ENCODE measurements around the gene TSHZ2.
A peak's percentile ranks its signal among the peaks of the same experiment; 100 is the strongest.
"Not testable (repeated sequence)": the region's sequence is repeated elsewhere in the genome, so short reads cannot be mapped to it uniquely, and the experiment has no call there.

TSHZ2 gene

GRCh38 chr20:53319200-53319599 lies 347.0 kb downstream of the TSHZ2 start:
- no peak for DNase-seq (ENCODE audit: low read depth)

GRCh38 chr20:53319716-53320115 lies 347.6 kb downstream of the TSHZ2 start:
- DNase-seq (ENCODE audit: low read depth) = no peak

- DNase-seq (ENCODE audit: low read depth) = no peak
Observed at GRCh38 chr20:53320701-53321100, 348.5 kb downstream of the TSHZ2 start.

GRCh38 chr20:53321596-53321995 lies 349.4 kb downstream of the TSHZ2 start:
- DNase-seq (ENCODE audit: low read depth) = no peak

GRCh38 chr20:53322651-53323050 lies 350.5 kb downstream of the TSHZ2 start:
- DNase-seq (ENCODE audit: low read depth) = no peak

GRCh38 chr20:53323460-53323859 lies 351.3 kb downstream of the TSHZ2 start:
- not testable (repeated sequence) for DNase-seq (ENCODE audit: low read depth)

- DNase-seq (ENCODE audit: low read depth) = no peak
Observed at GRCh38 chr20:53324816-53325215, 352.7 kb downstream of the TSHZ2 start.

- DNase-seq (ENCODE audit: low read depth) = no peak
Observed at GRCh38 chr20:53328961-53329360, 356.8 kb downstream of the TSHZ2 start.

- DNase-seq (ENCODE audit: low read depth) = no peak
Observed at GRCh38 chr20:53329781-53330180, 357.6 kb downstream of the TSHZ2 start.

- no peak for DNase-seq (ENCODE audit: low read depth)
Observed at GRCh38 chr20:53330601-53331140, 358.5 kb downstream of the TSHZ2 start.

GRCh38 chr20:53331151-53331973 lies 359.2 kb downstream of the TSHZ2 start:
- DNase-seq (ENCODE audit: low read depth) = peak; percentile 15

GRCh38 chr20:53332022-53332837 lies 360.1 kb downstream of the TSHZ2 start:
- no peak for DNase-seq (ENCODE audit: low read depth)

- DNase-seq (ENCODE audit: low read depth) = no peak
Observed at GRCh38 chr20:53334861-53335260, 362.7 kb downstream of the TSHZ2 start.

- no peak for DNase-seq (ENCODE audit: low read depth)
Observed at GRCh38 chr20:53335555-53335954, 363.4 kb downstream of the TSHZ2 start.

GRCh38 chr20:53336892-53337291 lies 364.7 kb downstream of the TSHZ2 start:
- DNase-seq (ENCODE audit: low read depth) = no peak

- DNase-seq (ENCODE audit: low read depth) = peak; percentile 3
Observed at GRCh38 chr20:53337390-53338101, 365.4 kb downstream of the TSHZ2 start.

GRCh38 chr20:53338716-53339115 lies 366.6 kb downstream of the TSHZ2 start:
- DNase-seq (ENCODE audit: low read depth) = no peak

- no peak for DNase-seq (ENCODE audit: low read depth)
Observed at GRCh38 chr20:53342429-53342828, 370.3 kb downstream of the TSHZ2 start.

- no peak for DNase-seq (ENCODE audit: low read depth)
Observed at GRCh38 chr20:53343448-53343847, 371.3 kb downstream of the TSHZ2 start.

- DNase-seq (ENCODE audit: low read depth) = peak; percentile 12
Observed at GRCh38 chr20:53344891-53345290, 372.7 kb downstream of the TSHZ2 start.

- no peak for DNase-seq (ENCODE audit: low read depth)
Observed at GRCh38 chr20:53345536-53346334, 373.6 kb downstream of the TSHZ2 start.

- DNase-seq (ENCODE audit: low read depth) = peak; percentile 25
Observed at GRCh38 chr20:53346335-53346648, 374.1 kb downstream of the TSHZ2 start.

All from iris pigment epithelial cell (primary cell).